IMR-90 (cell line): ENCODE measurements around the gene PATJ.

Experiments
- BHLHE40 ChIP-seq: fragments of 150-350 bp; IDR thresholded peaks from 2 replicates; pipeline ENCODE4 v1.6.1; 2016; ENCODE audit warnings: mild to moderate bottlenecking, low read depth, low read length
- CEBPB ChIP-seq: IDR thresholded peaks from 2 replicates; pipeline ENCODE4 v1.6.1; 2012; ENCODE audit warnings: low read depth, low read length, improper control_type of control experiment
- FOS ChIP-seq: fragments of 150-350 bp; IDR thresholded peaks from 2 replicates; pipeline ENCODE4 v1.6.1; 2016; ENCODE audit warnings: low read depth, low read length
- POLR2A ChIP-seq: IDR thresholded peaks from 2 replicates; pipeline ENCODE4 v1.6.1; 2012; ENCODE audit warnings: mild to moderate bottlenecking, low read depth, low read length
- RAD21 ChIP-seq: IDR thresholded peaks from 2 replicates; pipeline ENCODE4 v1.6.1; 2012; ENCODE audit warnings: low read length, improper control_type of control experiment
- SMC3 ChIP-seq: fragments of 150-350 bp; IDR thresholded peaks from 2 replicates; pipeline ENCODE4 v1.6.1; 2016; ENCODE audit warnings: low read depth, mild to moderate bottlenecking, antibody characterized with exemption, low read length, moderate library complexity
- TF ChIP-seq, protein P1 (sequence below): fragments of 150-350 bp; IDR thresholded peaks from 2 replicates; pipeline ENCODE4 v1.6.1; 2016; ENCODE audit warnings: low read depth, mild to moderate bottlenecking, low read length, moderate library complexity, borderline replicate concordance
- TF ChIP-seq, protein P2 (sequence below): conservative IDR thresholded peaks from 2 replicates; pipeline ENCODE4 v1.5.1; 2012; ENCODE audit warnings: mild to moderate bottlenecking, low read depth, low read length, improper control_type of control experiment

DNA sequence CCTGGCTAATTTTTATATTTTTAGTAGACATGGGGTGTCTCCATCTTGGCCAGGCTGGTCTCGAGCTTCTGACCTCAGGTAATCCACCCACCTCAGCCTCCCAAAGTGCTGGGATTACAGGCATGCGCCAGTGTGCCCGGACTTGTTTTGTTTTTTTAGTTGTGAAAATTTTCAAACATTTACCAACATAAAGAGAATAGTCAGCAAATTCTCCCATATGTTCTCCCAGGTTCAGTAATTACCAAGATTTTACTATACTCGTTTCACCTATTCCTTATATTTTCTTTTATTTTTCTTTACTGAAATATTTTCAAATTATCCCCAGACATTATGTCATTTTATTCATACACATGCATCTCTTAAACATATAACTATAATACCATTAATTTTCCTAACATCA, 234.3 kb downstream of the PATJ start:
- TF ChIP-seq, protein P1, sequence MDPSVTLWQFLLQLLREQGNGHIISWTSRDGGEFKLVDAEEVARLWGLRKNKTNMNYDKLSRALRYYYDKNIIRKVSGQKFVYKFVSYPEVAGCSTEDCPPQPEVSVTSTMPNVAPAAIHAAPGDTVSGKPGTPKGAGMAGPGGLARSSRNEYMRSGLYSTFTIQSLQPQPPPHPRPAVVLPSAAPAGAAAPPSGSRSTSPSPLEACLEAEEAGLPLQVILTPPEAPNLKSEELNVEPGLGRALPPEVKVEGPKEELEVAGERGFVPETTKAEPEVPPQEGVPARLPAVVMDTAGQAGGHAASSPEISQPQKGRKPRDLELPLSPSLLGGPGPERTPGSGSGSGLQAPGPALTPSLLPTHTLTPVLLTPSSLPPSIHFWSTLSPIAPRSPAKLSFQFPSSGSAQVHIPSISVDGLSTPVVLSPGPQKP: no peak
- TF ChIP-seq FOS (no peak), SMC3 (no peak), BHLHE40 (no peak), RAD21 (no peak), POLR2A (no peak), CEBPB (no peak)
- TF ChIP-seq, protein P2, sequence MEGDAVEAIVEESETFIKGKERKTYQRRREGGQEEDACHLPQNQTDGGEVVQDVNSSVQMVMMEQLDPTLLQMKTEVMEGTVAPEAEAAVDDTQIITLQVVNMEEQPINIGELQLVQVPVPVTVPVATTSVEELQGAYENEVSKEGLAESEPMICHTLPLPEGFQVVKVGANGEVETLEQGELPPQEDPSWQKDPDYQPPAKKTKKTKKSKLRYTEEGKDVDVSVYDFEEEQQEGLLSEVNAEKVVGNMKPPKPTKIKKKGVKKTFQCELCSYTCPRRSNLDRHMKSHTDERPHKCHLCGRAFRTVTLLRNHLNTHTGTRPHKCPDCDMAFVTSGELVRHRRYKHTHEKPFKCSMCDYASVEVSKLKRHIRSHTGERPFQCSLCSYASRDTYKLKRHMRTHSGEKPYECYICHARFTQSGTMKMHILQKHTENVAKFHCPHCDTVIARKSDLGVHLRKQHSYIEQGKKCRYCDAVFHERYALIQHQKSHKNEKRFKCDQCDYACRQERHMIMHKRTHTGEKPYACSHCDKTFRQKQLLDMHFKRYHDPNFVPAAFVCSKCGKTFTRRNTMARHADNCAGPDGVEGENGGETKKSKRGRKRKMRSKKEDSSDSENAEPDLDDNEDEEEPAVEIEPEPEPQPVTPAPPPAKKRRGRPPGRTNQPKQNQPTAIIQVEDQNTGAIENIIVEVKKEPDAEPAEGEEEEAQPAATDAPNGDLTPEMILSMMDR: no peak
